HG03442 (cell line): Measurements from ENCODE around the gene NPTX1.

Experiments
- ATAC-seq: cut with Tn5 transposase; IDR thresholded peaks from one replicate; pipeline ENCODE4 v1.9.1; 2021; ENCODE audit warnings: mild to moderate bottlenecking, moderate library complexity; ENCODE audit not compliant: unreplicated experiment

NPTX1 gene

DNA sequence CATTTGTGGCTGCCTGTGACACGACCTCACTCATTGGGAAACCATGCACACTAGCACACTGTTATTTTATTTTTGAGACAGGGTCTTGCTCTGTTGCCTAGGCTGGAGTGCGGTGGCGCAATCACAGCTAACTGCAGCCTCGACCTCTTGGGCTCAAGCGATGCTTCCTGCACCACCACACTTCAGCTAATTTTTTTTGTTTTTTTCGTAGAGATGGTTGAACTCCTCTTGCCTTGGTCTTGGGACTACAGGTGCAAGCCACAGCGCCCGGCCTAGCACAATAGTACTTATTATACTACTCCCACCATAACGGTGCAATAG, 2.8 kb upstream of the NPTX1 start:
- no peak for ATAC-seq

DNA sequence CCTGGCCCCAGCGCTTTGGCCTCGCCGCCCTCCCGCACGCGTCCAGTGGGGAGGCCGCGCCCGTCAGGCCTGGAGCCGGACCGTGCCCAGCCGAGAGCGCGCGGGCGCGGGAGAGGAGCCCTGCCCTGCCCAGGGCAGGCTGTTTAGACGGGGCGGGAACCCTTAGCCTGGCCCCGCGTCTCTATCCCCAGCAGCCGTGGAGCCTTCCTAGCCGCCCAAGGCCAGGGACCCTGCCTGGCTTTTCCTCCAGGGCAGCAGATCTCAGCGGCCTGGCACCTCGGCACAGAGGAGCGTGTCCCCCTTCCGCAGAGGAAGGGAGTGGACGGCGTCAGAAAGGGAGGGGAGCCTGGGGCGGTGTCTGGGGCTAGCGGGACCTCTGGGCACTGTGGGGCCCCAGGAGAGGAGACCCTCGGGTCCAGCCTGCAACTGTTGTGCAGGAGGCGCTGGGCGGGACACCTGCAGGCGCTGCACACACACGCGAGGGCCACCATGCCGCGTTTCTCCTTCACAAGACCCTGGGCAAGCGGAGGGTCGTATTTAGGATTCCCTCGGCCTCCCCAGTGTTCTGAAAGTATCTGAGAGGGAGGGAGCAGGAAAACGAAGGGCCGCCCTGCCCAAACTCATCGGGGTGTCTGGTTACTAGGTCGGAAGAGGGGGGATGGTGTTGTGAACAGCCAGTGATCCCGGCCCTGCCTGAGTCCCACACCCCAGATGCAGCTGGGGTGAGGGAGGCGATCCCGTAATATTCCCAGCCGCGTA, 2.3 kb upstream of the NPTX1 start:
- no peak for ATAC-seq

DNA sequence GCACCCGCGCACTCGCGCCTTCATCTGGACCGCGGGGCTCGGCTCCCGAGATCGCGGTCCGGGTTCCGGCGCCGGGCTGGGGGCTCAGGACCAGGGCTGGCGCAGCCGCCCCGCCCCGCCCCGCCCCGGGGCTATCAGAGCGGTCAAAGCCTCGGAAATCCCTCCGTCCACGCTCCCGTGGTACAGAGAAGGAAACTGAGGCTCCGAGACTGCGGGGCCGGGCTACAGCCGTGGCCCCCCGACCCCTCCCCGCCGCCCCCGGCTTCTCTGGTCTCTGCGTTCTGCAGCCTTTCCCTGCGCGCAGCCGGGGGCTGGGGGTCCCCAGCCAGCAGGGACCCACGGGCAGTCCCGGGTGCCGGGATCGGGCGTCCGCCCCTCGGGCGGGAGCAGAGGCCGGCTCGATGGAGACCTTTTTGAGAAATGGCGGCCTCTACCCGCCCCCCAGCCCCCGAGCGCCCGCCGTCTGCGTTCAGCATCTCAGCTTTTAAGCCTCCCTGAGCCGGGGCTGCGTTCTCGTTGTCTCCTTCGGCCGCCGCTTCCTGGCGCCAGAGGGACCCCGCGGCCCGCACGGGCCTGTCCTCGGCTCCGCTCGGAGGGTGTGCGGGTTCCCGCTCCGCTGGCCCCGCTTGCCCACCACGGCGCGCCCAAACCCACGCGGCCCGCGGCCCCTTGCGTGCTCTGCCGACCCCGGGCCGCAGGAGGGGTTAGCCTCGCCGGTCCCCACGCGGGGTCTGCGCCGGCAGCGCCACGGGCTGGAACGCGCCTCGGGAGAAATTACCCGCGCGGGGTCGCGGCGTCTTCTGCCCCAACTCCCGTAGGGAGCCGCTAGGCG, 1.5 kb upstream of the NPTX1 start:
- ATAC-seq = no peak

DNA sequence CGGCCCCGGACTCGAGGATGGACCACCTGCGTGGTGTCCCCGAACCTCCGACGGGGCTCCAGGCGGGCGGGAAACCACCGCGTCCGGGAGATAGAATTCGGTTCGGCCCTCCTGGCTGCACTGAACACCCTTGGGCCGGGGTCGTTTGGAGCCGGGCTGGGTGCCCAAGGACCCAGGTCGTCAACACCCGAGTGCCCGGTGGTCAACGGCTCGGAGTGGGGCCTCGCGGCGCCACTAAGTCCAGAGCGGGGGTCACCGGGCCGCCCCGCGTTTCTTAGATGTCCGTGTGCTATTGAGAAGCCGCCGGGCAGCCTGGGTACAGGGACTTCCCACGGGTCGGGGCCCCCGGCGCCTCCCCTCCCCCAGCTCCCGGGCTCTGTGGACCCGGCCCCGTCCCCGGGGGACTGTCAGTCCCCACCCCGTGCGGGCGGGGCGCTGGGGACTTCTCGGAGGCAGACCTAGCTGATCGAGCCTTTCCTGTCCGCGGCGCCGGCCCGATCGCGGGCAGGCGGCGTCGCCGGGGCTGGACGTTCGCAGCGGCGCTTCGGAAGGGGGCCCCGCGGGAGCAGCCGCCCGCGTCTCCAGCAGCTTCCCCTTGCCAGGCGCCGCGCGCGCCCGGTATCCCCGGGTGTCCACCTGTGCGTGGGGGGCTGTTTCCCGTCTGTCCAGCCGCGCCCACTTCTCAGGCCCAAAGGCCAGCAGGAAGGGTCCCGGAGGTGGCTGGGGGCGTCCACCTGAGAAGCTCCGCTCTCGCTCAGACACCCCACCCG, 655 bp upstream of the NPTX1 start:
- no peak for ATAC-seq

DNA sequence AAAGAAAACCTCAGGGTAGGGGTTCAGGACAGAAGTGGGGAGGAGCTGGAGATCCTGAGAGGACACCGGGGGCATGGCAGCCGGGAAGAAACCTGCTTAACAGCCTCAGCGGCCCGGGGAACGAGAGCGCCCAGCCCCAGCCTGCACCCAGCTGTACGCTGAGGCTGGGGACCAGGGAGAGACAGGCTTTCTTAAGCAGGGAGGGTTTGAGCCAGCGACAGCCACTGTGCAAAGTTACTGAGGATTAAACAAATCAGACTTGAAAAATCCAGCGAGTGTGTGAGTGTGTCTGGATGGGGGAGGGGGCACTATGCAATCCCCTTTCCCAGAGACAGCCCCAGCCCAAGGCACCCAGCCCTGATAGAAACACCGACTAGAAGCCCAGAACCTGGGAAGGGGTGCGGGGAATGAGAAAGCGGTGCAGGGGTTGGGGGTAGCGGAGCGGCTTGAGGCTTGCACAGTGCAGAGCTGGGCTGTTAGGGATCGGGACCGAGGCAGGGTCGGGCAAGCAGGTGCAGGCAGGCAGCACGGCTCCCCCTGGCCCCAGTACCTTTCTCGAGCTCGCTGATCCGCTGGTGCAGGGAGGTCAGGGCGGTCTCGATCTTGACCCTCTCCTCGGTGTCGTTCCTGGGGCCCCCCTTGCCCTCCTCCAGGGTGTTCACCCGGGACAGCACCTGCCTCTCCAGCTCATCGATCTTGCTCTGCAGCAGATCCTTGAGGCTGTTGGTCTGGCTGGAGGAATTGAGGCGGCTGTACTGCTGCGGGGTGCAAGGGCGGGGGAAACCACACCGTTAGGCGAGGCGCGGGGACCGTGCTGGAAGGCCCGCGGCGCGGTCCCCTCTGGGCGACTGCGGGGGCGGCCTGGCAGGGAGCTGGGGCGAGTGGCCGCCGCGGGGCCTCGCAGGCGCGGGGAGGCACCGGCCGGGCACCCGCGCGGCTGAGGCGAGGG, 1.2 kb downstream of the NPTX1 start:
- ATAC-seq = no peak

DNA sequence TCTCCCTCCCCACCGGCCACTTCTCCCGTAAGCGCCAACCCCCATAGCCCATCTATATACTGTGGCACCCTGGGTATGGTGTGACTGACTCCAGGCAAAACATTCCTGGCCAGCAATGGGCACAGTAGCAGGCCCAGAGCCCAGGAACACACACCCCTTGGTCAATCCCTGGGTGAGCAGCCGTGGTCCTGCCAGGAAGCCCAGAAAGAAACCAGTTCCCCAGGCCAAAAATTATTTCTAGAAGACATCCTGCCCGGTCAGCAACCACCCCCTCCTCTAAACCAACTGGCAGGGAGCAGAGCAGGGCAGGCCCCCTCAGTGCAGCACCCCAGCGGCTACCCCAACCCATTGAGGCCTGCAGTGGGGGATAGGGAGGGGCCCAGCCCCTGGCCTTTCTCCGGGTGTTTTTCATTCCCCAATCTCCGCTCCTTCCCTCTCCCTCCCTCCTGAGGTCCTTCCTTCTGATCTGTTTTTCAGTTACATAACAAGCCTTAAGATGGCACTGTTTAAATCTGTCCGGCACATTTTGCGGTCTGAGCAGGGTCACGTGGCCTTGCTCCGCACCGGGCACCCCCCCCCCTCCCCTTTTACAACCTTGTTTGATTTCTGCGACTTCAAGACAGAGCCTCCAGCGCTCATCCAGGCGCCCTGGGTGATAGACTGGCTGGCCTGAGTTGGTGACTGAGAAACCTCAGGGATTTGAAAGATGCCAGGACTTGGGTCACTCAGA, 2.0 kb downstream of the NPTX1 start:
- no peak for ATAC-seq

DNA sequence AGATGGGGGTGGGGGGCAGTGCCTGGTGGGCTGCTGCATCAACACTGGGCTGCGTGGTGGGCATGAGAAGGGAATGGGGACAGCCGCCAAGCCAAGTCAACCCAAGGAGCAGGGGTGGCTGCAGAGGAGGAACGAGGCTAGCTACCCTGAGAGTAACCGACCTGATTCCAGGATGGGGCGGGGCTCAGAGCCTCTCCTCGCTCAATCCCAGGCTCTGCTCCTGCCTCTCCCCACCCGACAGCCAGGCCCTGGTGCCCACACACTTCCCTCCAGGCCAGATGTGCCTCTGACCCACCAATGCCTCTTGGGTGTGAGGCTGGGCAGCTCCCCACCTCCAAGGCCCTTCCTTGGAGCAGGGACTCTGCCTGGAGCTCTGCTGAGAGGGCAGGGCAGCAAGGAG, 2.7 kb downstream of the NPTX1 start:
- ATAC-seq = no peak

DNA sequence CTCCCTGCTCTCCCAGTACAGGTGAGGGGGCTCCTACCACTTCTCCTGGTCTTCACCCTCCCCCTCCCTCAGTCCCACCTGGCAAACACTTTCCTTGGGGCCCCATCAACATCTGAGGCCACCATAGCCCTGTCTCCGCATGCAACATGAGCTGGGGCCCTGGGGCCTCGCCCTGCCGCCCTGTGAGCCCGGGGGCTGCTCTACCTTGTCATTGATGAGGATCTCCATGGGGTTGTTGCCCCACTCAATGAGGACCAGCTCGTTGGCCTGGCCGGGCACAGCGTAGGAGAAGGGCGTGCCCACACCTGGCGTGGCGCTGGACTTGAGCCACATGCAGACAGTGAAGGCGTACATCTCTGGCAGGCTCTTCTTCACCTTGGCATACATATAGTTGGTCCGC, 3.4 kb downstream of the NPTX1 start:
- ATAC-seq = no peak

DNA sequence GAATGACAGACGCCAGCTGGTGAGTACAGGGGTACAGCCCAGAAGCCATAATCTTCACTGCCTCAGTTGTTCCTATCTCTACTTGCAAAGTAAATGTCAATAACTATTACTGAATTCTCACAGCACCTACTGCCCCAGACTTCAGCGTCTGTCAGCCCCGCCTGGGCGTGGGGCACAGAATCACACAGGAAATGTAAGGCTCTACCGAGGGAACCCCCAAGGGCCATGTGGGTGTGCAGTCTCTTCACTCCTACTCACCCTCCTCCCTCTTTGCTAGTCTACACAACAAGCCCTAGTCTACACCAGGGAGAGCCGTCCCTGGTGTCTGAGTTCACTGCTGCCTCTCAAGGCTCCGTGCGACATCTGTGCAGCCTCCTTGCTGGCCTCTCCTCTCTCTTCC, 4.5 kb downstream of the NPTX1 start:
- no peak for ATAC-seq

DNA sequence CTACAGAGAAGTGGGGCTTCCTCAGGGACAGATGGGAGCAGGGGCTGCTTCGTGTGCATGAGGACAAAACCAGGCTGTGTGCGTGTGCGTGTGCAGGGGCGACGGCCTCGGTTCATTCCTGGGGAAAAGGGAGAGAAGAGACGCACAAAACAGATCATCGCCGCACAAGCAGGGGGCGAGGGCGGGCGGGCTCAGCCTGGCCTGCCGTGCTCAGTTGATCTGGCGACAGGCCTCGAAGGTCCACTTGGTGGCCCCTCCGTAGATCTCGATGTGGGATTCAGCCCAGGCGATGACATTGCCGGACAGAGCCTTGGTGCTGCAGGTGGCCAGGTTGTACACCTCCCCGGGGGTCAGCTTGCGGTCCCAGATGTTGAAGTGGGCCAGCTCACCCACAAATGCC, 5.8 kb downstream of the NPTX1 start:
- ATAC-seq = no peak

DNA sequence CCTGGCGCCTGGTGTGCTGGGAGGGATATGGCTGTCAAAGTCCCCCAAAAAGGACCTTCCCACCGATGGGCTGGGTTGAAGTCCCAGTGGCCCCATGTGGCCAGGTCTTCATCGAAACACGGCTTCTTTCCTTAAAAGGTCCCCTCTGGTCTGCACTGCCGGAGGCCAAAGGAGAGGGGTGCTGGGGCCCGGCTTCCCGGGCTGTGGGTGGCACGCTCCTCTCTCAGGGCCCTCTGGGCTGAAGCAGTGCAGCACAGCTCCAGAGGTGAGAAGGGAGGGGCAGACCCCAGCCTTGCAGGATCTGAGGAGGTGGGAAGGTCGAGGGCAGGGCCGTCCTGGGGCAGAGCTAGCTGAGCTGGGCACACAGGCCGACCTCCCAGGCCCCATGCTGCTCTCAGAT, 6.7 kb downstream of the NPTX1 start:
- no peak for ATAC-seq

DNA sequence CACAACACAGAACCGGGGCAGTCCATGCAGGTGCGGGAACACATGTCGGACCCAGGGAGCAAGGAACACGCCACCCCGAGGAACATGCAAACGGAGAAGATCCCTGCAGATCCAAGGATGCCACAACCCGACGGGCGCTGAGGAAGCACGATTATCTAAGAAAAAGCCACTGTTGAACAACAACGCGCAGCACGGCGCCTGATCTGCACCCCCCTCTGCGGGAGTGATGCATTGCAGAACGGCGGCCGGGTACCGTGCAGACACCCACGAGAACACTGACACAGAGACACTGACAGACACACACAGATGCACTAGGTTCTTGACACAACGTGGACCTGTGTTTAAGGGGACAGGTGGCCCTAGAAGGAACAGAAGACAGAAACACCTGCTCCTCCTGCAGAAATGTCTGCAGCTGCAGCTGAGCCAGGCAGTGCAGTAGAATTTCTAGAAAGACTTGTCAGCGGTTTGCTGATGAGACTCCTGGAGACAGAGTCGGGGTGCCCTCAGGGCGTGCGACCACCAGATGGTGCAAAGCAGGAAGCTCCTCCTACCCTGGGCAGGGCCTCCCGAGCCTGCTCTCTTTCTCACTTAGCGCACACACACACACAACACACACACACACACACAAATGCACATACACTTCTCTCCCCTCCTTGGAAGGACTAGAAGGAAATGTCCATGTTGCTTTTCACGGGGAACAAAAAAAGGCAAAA, 7.5 kb downstream of the NPTX1 start:
- no peak for ATAC-seq

DNA sequence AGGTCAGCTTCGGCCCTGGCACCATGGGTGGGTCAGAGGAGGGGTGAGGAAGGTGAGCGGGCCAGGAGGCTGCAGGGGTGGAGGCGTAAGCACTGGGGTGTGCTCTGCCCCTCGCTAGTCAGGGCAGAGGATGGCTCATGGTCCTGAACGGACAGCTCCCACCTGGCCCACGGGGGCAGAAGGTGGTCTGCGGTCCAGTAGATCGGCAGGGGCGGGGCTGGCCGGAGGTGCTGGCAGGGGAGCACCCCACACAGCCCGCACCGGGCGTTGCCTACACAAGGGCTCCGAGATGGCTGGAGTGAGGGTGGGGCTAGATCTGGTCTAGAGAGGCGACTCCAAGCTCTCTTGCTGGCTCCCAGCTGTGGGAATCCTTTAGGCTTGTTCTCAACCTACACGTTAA, 8.2 kb downstream of the NPTX1 start:
- ATAC-seq = no peak

DNA sequence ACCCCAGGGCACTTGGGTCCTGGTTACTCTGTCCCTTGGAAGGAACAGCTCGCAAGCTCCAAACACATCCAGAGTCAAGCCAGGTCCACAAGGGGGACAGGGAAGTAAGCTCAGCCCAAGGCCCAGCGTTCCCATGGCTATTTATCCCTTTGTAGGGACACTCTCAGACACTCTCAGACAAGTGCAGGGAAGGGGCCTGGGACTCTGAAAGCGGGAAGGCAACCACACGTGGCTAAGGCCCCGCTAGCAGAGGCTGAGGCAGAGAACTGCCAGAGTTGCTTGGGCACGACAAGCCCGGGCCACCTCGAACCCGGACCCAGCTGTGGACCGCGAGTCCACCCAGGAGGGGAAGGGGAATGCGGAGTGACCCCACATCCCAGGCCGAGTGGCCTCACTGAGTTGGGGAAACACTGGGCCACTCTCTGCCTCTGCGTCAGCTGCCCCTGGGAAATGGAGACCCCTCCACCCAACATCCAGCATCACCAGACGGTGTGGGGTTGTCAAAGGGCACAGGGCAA, 10.2 kb downstream of the NPTX1 start:
- ATAC-seq = no peak

DNA sequence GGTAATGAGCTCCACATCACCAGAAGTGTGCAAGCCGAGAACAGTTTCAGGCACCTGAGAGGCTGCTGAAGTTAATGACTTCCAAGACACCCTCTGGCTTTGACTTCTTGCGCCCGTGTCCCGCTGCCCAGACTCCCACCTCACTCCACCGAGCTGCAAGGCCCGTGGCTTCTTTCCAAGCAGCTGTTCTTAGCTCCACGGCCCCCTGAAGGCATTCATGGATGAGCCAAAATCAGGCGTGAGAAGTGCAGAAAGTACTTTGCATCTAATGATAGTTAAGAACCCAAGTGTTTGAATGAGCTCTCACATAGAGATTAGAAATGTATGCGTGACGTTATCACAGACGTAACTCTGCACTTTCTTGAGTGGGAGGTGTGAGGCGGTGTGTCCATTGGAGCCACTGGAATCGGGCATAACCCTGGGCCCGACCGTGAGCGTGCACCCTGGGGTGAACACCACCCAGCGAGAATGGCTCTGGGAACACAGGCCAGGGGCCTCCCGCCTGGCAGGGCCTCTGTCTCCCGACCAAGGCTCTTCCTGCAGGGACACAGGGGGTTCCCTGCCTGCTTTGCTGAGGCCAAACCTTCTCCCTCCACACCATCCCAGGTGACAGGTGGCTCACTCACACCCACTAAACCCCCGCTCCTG, 11.0 kb downstream of the NPTX1 start:
- ATAC-seq = no peak

DNA sequence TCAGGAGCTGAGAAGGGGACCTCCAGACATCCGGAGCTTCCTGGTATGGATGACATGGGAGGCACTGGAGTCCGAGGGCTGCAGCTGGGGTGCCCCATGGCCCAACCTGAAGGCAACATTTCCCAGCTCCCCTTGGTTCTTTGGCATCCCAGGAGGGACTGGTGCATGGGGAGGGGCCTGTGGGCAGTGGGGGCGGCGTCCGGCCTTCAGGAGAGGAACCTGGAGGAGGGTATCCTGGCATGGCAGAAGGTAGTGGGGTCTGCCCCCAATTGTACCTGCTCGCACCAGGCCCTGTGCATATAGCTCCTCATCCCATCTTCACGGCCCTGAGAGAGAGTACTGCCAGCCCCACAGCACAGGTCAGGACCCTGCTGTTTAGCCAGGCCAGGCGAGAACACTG, 11.9 kb downstream of the NPTX1 start:
- no peak for ATAC-seq

DNA sequence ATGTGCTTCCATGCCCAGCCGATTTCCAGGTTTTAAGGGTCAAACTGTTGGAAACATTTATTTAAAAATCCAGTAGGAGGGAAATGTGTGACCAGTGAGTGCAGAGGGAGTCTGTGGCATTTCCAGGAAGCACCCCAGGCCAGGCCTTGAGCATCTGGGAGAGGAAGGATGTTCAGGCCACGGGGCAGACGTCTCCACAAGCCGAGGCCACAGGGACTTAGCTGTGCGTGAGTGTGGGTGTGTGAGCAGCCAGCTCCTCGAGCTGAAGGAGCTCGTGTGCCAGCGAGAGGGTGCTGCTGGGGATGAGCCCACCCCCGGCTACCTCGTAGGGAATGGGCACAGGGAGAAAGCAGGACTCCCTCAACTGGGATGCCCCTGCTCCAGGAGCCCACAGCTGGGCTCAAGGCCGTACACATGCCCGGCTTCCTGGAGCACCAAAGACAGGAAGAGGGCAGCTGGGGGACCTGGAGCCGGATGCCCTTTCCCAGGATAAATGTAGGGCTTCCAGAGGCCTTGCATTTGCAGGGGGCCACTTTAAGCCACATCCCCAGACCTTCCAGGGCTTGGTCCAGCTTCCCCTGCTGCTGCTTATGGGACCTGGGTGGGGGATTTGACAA, 12.5 kb downstream of the NPTX1 start:
- ATAC-seq = no peak

DNA sequence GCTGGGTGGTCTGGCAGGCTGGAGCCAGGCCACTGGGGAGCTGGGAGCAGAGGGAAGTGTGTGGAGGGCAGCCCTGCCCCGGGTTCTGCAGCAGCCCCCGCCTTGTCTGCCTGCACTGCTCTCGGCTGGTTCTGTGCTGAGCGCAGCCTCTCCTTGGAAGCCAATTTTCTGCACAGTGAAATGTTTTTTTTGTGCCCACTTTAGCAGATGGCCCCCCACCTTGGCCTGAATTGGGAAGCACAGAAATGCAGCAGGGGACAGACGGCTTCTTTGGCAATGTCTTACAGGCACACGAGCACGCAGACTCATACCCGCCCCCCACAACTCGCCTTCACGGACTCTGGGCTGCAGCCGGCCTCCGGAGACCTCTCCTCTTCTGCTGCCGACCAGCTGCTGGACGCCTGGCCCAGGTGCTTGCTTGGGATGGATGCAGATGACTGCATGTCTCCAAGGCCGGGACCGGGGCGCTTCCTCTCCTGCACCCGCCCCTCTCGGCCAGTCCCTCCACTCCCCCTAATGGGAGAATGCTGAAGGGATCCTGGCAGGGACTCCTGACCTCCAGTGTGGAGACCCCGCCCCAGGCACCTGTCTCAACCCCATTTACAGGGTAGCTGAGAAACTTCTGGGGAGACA, 14.8 kb downstream of the NPTX1 start:
- ATAC-seq = no peak
